CD14-positive monocyte (primary cell): ENCODE results near the gene CARS2. TPM values are rescaled to one million over a fixed set of nuclear protein-coding genes. Genes with fewer than 3 reads are reported as not detected.

Source experiments
- DNase-seq, 3 donors: peaks; one replicate each; pipeline ENCODE4 v3.0.0-alpha.2; 2011 to 2022
- H2AFZ ChIP-seq: 2 replicates; pipeline ENCODE4 v1.6.0; 2012; ENCODE audit warnings: mild to moderate bottlenecking, low read depth, low read length, inconsistent platforms; ENCODE audit not compliant: insufficient read depth, poor library complexity, severe bottlenecking
- H3K27ac ChIP-seq, 2 donors: 1 replicate in 1 of 2; 2 replicates in 1 of 2; pipeline ENCODE4 v1.5.1; 2012 to 2013; ENCODE audit warnings: low read length in 2 of 2, control low read depth in 1 of 2, inconsistent platforms in 1 of 2, low read depth in 1 of 2, mild to moderate bottlenecking in 1 of 2
- H3K27me3 ChIP-seq, 2 donors: one replicate each; pipeline versions ENCODE4 v1.6.0 to v1.6.1; 2011 to 2013; ENCODE audit warnings: low read length in 2 of 2; ENCODE audit not compliant: control insufficient read depth in 2 of 2, insufficient read depth in 2 of 2
- H3K36me3 ChIP-seq, 2 donors: replicated peaks in 1 of 2; 1 replicate in 1 of 2; 2 replicates in 1 of 2; pipeline versions ENCODE4 v1.5.1 to v1.6.1; 2012 to 2013; ENCODE audit warnings: low read length in 2 of 2, control low read depth in 1 of 2, inconsistent platforms in 1 of 2, mild to moderate bottlenecking in 1 of 2; ENCODE audit not compliant: insufficient read depth in 2 of 2, control insufficient read depth in 1 of 2
- H3K4me1 ChIP-seq, 2 donors: 1 replicate in 1 of 2; 2 replicates in 1 of 2; pipeline versions ENCODE4 v1.5.1 to v1.6.1; 2012 to 2013; ENCODE audit warnings: low read length in 2 of 2, control low read depth in 1 of 2, inconsistent platforms in 1 of 2, mild to moderate bottlenecking in 1 of 2, moderate library complexity in 1 of 2; ENCODE audit not compliant: insufficient read depth in 2 of 2, control insufficient read depth in 1 of 2
- H3K4me2 ChIP-seq: replicated peaks from 2 replicates; pipeline ENCODE3; 2012; ENCODE audit warnings: low read length, moderate library complexity, mild to moderate bottlenecking; ENCODE audit not compliant: poor library complexity, severe bottlenecking; ENCODE audit errors: extremely low read depth
- H3K4me3 ChIP-seq, 3 experiments: fragments of 200-600 bp in 1 of 3; sonication (generic) in 1 of 3; replicated peaks in 1 of 3; 1 replicate in 2 of 3; 2 replicates in 1 of 3; pipeline ENCODE4 v1.5.1; 2011 to 2013; ENCODE audit warnings: low read length in 3 of 3, mild to moderate bottlenecking in 3 of 3, control low read depth in 2 of 3, low read depth in 2 of 3, inconsistent platforms in 1 of 3, moderate library complexity in 1 of 3
- H3K79me2 ChIP-seq: 2 replicates; pipeline ENCODE4 v1.6.0; 2012; ENCODE audit warnings: mild to moderate bottlenecking, control low read depth, inconsistent platforms, low read length, moderate library complexity; ENCODE audit not compliant: insufficient read depth
- H3K9ac ChIP-seq: 2 replicates; pipeline ENCODE4 v1.6.0; 2017; ENCODE audit warnings: low read length, mild to moderate bottlenecking; ENCODE audit not compliant: insufficient read depth, poor library complexity, severe bottlenecking
- H3K9me3 ChIP-seq, 2 donors: replicated peaks in 1 of 2; 1 replicate in 1 of 2; 2 replicates in 1 of 2; pipeline versions ENCODE4 v1.5.1 to v1.6.1; 2012 to 2013; ENCODE audit warnings: low read length in 2 of 2, control low read depth in 1 of 2; ENCODE audit not compliant: control insufficient read depth in 1 of 2, insufficient read depth in 1 of 2
- H4K20me1 ChIP-seq: 2 replicates; pipeline ENCODE4 v1.6.0; 2012; ENCODE audit warnings: mild to moderate bottlenecking, low read length, control low read depth, moderate library complexity; ENCODE audit not compliant: insufficient read depth
- H3K27ac Mint-ChIP-seq, 7 donors: one replicate each; pipeline ENCODE4 v1.8.0; 2020; ENCODE audit warnings: mild to moderate bottlenecking in 7 of 7, mixed read lengths in 7 of 7, moderate library complexity in 6 of 7, inconsistent platforms in 2 of 7
- H3K27me3 Mint-ChIP-seq, 3 donors: one replicate each; pipeline ENCODE4 v1.8.0; 2021 to 2022; ENCODE audit warnings: low read depth in 3 of 3, mild to moderate bottlenecking in 3 of 3, mixed read lengths in 3 of 3, moderate library complexity in 3 of 3, inconsistent platforms in 1 of 3
- H3K36me3 Mint-ChIP-seq, 2 donors: one replicate each; pipeline ENCODE4 v1.8.0; 2020; ENCODE audit warnings: mixed read lengths in 2 of 2, inconsistent platforms in 1 of 2, mild to moderate bottlenecking in 1 of 2
- H3K4me1 Mint-ChIP-seq: one replicate; pipeline ENCODE4 v1.8.0; 2020; ENCODE audit warnings: mild to moderate bottlenecking, mixed read lengths
- H3K4me3 Mint-ChIP-seq, 2 donors: one replicate each; pipeline ENCODE4 v1.8.0; 2020; ENCODE audit warnings: mild to moderate bottlenecking in 2 of 2, mixed read lengths in 2 of 2, moderate library complexity in 1 of 2
- H3K9me3 Mint-ChIP-seq, 7 donors: one replicate each; pipeline ENCODE4 v1.8.0; 2020 to 2022; ENCODE audit warnings: mixed read lengths in 7 of 7, mild to moderate bottlenecking in 6 of 7, moderate library complexity in 6 of 7, inconsistent platforms in 2 of 7
- CTCF ChIP-seq: fragments of 200-600 bp; IDR thresholded peaks from one replicate; pipeline ENCODE4 v1.8.0; 2022; ENCODE audit warnings: antibody characterized with exemption, mild to moderate bottlenecking
- WGBS: methylation state at CpG from one replicate; pipeline ENCODE4 v1.1.5; 2013; ENCODE audit warnings: missing lambda C conversion rate; ENCODE audit not compliant: insufficient coverage; 5-methylcytosine and 5-hydroxymethylcytosine counted together
- intact Hi-C, 2 donors: fragments of 100-400 bp; cut with micrococcal nuclease; formaldehyde crosslinking; loops; one replicate each; pipeline versions ENCODE4 v1.15.0 to v1.15.1; 2023
- polyA plus RNA-seq, 3 donors: library from polyadenylated mRNA; depleted of rRNA in 1 of 3; unstranded in 2 of 3; stranded (reverse) in 1 of 3; fragments of 300-500 nt in 2 of 3; fragments of >200 nt in 1 of 3; fragmentation: Illumina TruSeq in 2 of 3; gene quantifications; 1 replicate in 2 of 3; 2 replicates in 1 of 3; pipeline ENCODE4 v1.2.3, GENCODE V29; 2012 to 2021

Gene CARS2
- polyA plus RNA-seq, 3 donors, result 130 to 305 (median 227) TPM

- intact Hi-C loops, result no loop called here
- WGBS, result 97% methylated on average over 5 of the region's 8 CpGs
- H3K4me3 Mint-ChIP-seq, result no peak overlapping the region
- H3K79me2 ChIP-seq, result peaks cover 53% of the 10 kb centered on the region
- no peaks in the 10 kb centered on the region for H3K27me3 ChIP-seq
- H3K9me3 ChIP-seq, result no peaks in the 10 kb centered on the region
- H3K27ac ChIP-seq, result no peak overlapping the region
- peaks cover 22 to 57% of the 10 kb centered on the region in 2 donors for H3K36me3 Mint-ChIP-seq
- H3K4me3 ChIP-seq, result no peak overlapping the region
- H3K4me1 Mint-ChIP-seq, result peaks cover 7% of the 10 kb centered on the region
- no peak overlapping the region for H3K9ac ChIP-seq
- H2AFZ ChIP-seq, result no peak overlapping the region
- H3K9me3 Mint-ChIP-seq, result peaks cover 0 to 2% (median 0%) of the 10 kb centered on the region in 7 donors
- DNase-seq, result no peak
- H3K36me3 ChIP-seq, result peaks cover 25 to 63% of the 10 kb centered on the region in 2 donors
- H3K27ac Mint-ChIP-seq, result no peak overlapping the region
- peaks cover 62% of the 10 kb centered on the region for H4K20me1 ChIP-seq
- no peak overlapping the region for H3K4me2 ChIP-seq
- H3K4me1 ChIP-seq, result no peaks in the 10 kb centered on the region
- H3K27me3 Mint-ChIP-seq, result peaks cover 0 to 4% (median 1%) of the 10 kb centered on the region in 3 donors
- TF ChIP-seq CTCF, result no peak
Measured at GRCh38 chr13:110723598-110723997, 17.7 kb upstream of the CARS2 start.

GRCh38 chr13:110722971-110723370 lies 17.1 kb upstream of the CARS2 start:
- Histone ChIP-seq H3K36me3 (peaks cover 25 to 63% of the 10 kb centered on the region in 2 donors), H3K4me1 (no peaks in the 10 kb centered on the region), H3K27ac (no peak overlapping the region), H3K4me3 (no peak overlapping the region), H3K27me3 (no peaks in the 10 kb centered on the region), H3K4me2 (no peak overlapping the region), H3K9me3 (no peaks in the 10 kb centered on the region), H4K20me1 (peaks cover 67% of the 10 kb centered on the region), H3K79me2 (peaks cover 59% of the 10 kb centered on the region), H3K9ac (no peak overlapping the region), H2AFZ (no peak overlapping the region)
- H3K36me3 Mint-ChIP-seq, result peaks cover 22 to 53% of the 10 kb centered on the region in 2 donors
- DNase-seq, result no peak
- 92% methylated on average over 2 of the region's 5 CpGs for WGBS
- H3K27ac Mint-ChIP-seq, result no peak overlapping the region
- H3K9me3 Mint-ChIP-seq, result peaks cover 0 to 2% (median 0%) of the 10 kb centered on the region in 7 donors
- H3K4me3 Mint-ChIP-seq, result no peak overlapping the region
- TF ChIP-seq CTCF, result no peak
- H3K4me1 Mint-ChIP-seq, result peaks cover 11% of the 10 kb centered on the region
- peaks cover 0 to 3% (median 1%) of the 10 kb centered on the region in 3 donors for H3K27me3 Mint-ChIP-seq
- intact Hi-C loops, result no loop called here
